CD14-positive monocyte (primary cell): ENCODE measurements around the gene SUCLG2. TPM values are rescaled to one million over a fixed set of nuclear protein-coding genes. Genes with fewer than 3 reads are reported as not detected.

Experiments
- DNase-seq, 3 donors: peaks; one replicate each; pipeline ENCODE4 v3.0.0-alpha.2; 2011 to 2022
- H2AFZ ChIP-seq: 2 replicates; pipeline ENCODE4 v1.6.0; 2012; ENCODE audit warnings: mild to moderate bottlenecking, low read depth, low read length, inconsistent platforms; ENCODE audit not compliant: insufficient read depth, poor library complexity, severe bottlenecking
- H3K27ac ChIP-seq, 2 donors: 1 replicate in 1 of 2; 2 replicates in 1 of 2; pipeline ENCODE4 v1.5.1; 2012 to 2013; ENCODE audit warnings: low read length in 2 of 2, control low read depth in 1 of 2, inconsistent platforms in 1 of 2, low read depth in 1 of 2, mild to moderate bottlenecking in 1 of 2
- H3K27me3 ChIP-seq, 2 donors: one replicate each; pipeline versions ENCODE4 v1.6.0 to v1.6.1; 2011 to 2013; ENCODE audit warnings: low read length in 2 of 2; ENCODE audit not compliant: control insufficient read depth in 2 of 2, insufficient read depth in 2 of 2
- H3K36me3 ChIP-seq, 2 donors: replicated peaks in 1 of 2; 1 replicate in 1 of 2; 2 replicates in 1 of 2; pipeline versions ENCODE4 v1.5.1 to v1.6.1; 2012 to 2013; ENCODE audit warnings: low read length in 2 of 2, control low read depth in 1 of 2, inconsistent platforms in 1 of 2, mild to moderate bottlenecking in 1 of 2; ENCODE audit not compliant: insufficient read depth in 2 of 2, control insufficient read depth in 1 of 2
- H3K4me1 ChIP-seq, 2 donors: 1 replicate in 1 of 2; 2 replicates in 1 of 2; pipeline versions ENCODE4 v1.5.1 to v1.6.1; 2012 to 2013; ENCODE audit warnings: low read length in 2 of 2, control low read depth in 1 of 2, inconsistent platforms in 1 of 2, mild to moderate bottlenecking in 1 of 2, moderate library complexity in 1 of 2; ENCODE audit not compliant: insufficient read depth in 2 of 2, control insufficient read depth in 1 of 2
- H3K4me2 ChIP-seq: replicated peaks from 2 replicates; pipeline ENCODE3; 2012; ENCODE audit warnings: low read length, moderate library complexity, mild to moderate bottlenecking; ENCODE audit not compliant: poor library complexity, severe bottlenecking; ENCODE audit errors: extremely low read depth
- H3K4me3 ChIP-seq, 3 experiments: fragments of 200-600 bp in 1 of 3; sonication (generic) in 1 of 3; replicated peaks in 1 of 3; 1 replicate in 2 of 3; 2 replicates in 1 of 3; pipeline ENCODE4 v1.5.1; 2011 to 2013; ENCODE audit warnings: low read length in 3 of 3, mild to moderate bottlenecking in 3 of 3, control low read depth in 2 of 3, low read depth in 2 of 3, inconsistent platforms in 1 of 3, moderate library complexity in 1 of 3
- H3K79me2 ChIP-seq: 2 replicates; pipeline ENCODE4 v1.6.0; 2012; ENCODE audit warnings: mild to moderate bottlenecking, control low read depth, inconsistent platforms, low read length, moderate library complexity; ENCODE audit not compliant: insufficient read depth
- H3K9ac ChIP-seq: 2 replicates; pipeline ENCODE4 v1.6.0; 2017; ENCODE audit warnings: low read length, mild to moderate bottlenecking; ENCODE audit not compliant: insufficient read depth, poor library complexity, severe bottlenecking
- H3K9me3 ChIP-seq, 2 donors: replicated peaks in 1 of 2; 1 replicate in 1 of 2; 2 replicates in 1 of 2; pipeline versions ENCODE4 v1.5.1 to v1.6.1; 2012 to 2013; ENCODE audit warnings: low read length in 2 of 2, control low read depth in 1 of 2; ENCODE audit not compliant: control insufficient read depth in 1 of 2, insufficient read depth in 1 of 2
- H4K20me1 ChIP-seq: 2 replicates; pipeline ENCODE4 v1.6.0; 2012; ENCODE audit warnings: mild to moderate bottlenecking, low read length, control low read depth, moderate library complexity; ENCODE audit not compliant: insufficient read depth
- H3K27ac Mint-ChIP-seq, 7 donors: one replicate each; pipeline ENCODE4 v1.8.0; 2020; ENCODE audit warnings: mild to moderate bottlenecking in 7 of 7, mixed read lengths in 7 of 7, moderate library complexity in 6 of 7, inconsistent platforms in 2 of 7
- H3K27me3 Mint-ChIP-seq, 3 donors: one replicate each; pipeline ENCODE4 v1.8.0; 2021 to 2022; ENCODE audit warnings: low read depth in 3 of 3, mild to moderate bottlenecking in 3 of 3, mixed read lengths in 3 of 3, moderate library complexity in 3 of 3, inconsistent platforms in 1 of 3
- H3K36me3 Mint-ChIP-seq, 2 donors: one replicate each; pipeline ENCODE4 v1.8.0; 2020; ENCODE audit warnings: mixed read lengths in 2 of 2, inconsistent platforms in 1 of 2, mild to moderate bottlenecking in 1 of 2
- H3K4me1 Mint-ChIP-seq: one replicate; pipeline ENCODE4 v1.8.0; 2020; ENCODE audit warnings: mild to moderate bottlenecking, mixed read lengths
- H3K4me3 Mint-ChIP-seq, 2 donors: one replicate each; pipeline ENCODE4 v1.8.0; 2020; ENCODE audit warnings: mild to moderate bottlenecking in 2 of 2, mixed read lengths in 2 of 2, moderate library complexity in 1 of 2
- H3K9me3 Mint-ChIP-seq, 7 donors: one replicate each; pipeline ENCODE4 v1.8.0; 2020 to 2022; ENCODE audit warnings: mixed read lengths in 7 of 7, mild to moderate bottlenecking in 6 of 7, moderate library complexity in 6 of 7, inconsistent platforms in 2 of 7
- WGBS: methylation state at CpG from one replicate; pipeline ENCODE4 v1.1.5; 2013; ENCODE audit warnings: missing lambda C conversion rate; ENCODE audit not compliant: insufficient coverage; 5-methylcytosine and 5-hydroxymethylcytosine counted together
- intact Hi-C, 2 donors: fragments of 100-400 bp; cut with micrococcal nuclease; formaldehyde crosslinking; loops; one replicate each; pipeline versions ENCODE4 v1.15.0 to v1.15.1; 2023
- polyA plus RNA-seq, 3 donors: library from polyadenylated mRNA; depleted of rRNA in 1 of 3; unstranded in 2 of 3; stranded (reverse) in 1 of 3; fragments of 300-500 nt in 2 of 3; fragments of >200 nt in 1 of 3; fragmentation: Illumina TruSeq in 2 of 3; gene quantifications; 1 replicate in 2 of 3; 2 replicates in 1 of 3; pipeline ENCODE4 v1.2.3, GENCODE V29; 2012 to 2021
- TF ChIP-seq, protein P1 (sequence below): fragments of 200-600 bp; IDR thresholded peaks from one replicate; pipeline ENCODE4 v1.8.0; 2022; ENCODE audit warnings: antibody characterized with exemption, mild to moderate bottlenecking

Gene SUCLG2
- polyA plus RNA-seq, 3 donors: 10.8 to 37.5 (median 32.9) TPM

DNA sequence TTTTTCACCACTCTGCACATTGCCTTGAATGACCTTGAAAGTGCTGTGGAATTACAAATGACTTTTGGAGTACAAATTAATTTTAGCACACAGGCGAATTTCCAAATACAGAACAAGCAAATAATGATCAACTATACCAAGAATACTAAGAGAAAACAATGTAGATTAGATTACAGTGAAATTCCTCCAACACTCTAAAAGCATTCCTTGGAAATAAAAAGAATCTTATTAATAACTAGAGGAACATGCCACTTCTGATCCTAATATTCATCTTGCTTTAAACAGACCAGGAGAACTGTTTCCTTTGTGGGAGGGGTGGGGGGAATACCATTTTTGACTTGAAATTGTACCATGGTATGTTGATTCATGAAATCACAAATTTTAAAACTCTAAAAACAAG lies 167.5 kb downstream of the SUCLG2 start:
- Mint-ChIP-seq H3K36me3 (peaks cover 20 to 21% of the 10 kb centered on the region in 2 donors), H3K9me3 (peaks cover 0 to 6% (median 2%) of the 10 kb centered on the region in 7 donors), H3K27me3 (peaks cover 0 to 1% (median 0%) of the 10 kb centered on the region in 3 donors), H3K4me1 (no peaks in the 10 kb centered on the region), H3K27ac (no peak overlapping the region), H3K4me3 (no peak overlapping the region)
- H2AFZ ChIP-seq: no peak overlapping the region
- no peak for DNase-seq
- intact Hi-C loops: no loop called here
- H3K27ac ChIP-seq: no peak overlapping the region
- H3K9me3 ChIP-seq: no peaks in the 10 kb centered on the region
- WGBS: no CpG with 5 or more reads among the region's 1 CpG
- H3K36me3 ChIP-seq: no peaks in the 10 kb centered on the region
- no peak overlapping the region for H3K4me2 ChIP-seq
- no peak overlapping the region for H3K9ac ChIP-seq
- TF ChIP-seq, protein P1, sequence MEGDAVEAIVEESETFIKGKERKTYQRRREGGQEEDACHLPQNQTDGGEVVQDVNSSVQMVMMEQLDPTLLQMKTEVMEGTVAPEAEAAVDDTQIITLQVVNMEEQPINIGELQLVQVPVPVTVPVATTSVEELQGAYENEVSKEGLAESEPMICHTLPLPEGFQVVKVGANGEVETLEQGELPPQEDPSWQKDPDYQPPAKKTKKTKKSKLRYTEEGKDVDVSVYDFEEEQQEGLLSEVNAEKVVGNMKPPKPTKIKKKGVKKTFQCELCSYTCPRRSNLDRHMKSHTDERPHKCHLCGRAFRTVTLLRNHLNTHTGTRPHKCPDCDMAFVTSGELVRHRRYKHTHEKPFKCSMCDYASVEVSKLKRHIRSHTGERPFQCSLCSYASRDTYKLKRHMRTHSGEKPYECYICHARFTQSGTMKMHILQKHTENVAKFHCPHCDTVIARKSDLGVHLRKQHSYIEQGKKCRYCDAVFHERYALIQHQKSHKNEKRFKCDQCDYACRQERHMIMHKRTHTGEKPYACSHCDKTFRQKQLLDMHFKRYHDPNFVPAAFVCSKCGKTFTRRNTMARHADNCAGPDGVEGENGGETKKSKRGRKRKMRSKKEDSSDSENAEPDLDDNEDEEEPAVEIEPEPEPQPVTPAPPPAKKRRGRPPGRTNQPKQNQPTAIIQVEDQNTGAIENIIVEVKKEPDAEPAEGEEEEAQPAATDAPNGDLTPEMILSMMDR: no peak
- no peaks in the 10 kb centered on the region for H3K27me3 ChIP-seq
- H3K4me1 ChIP-seq: no peaks in the 10 kb centered on the region
- no peak overlapping the region for H3K4me3 ChIP-seq
- no peaks in the 10 kb centered on the region for H4K20me1 ChIP-seq
- no peaks in the 10 kb centered on the region for H3K79me2 ChIP-seq

DNA sequence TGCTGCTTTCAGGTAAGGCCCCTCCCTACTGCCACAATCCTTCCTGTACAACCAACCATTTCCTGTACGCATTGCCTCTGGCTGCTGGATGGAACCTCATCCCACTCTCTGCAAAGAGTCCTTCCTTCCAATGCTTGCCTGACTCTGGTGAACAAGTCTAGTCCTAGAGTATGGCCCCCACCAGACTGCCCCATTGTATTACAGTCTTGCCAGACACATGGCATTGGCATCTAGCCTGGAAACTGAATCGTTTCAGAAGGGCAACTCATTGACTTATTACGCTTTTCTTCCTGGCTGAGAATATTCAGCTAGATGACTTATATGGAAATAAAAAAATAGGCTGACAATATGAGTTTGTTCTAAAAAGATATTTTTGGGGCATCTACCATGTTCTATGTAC lies 170.3 kb downstream of the SUCLG2 start:
- DNase-seq: no peak
- TF ChIP-seq, protein P1: no peak
- Histone ChIP-seq H3K4me2 (no peak overlapping the region), H3K9me3 (no peaks in the 10 kb centered on the region), H4K20me1 (no peaks in the 10 kb centered on the region), H3K36me3 (no peaks in the 10 kb centered on the region), H3K27me3 (no peaks in the 10 kb centered on the region), H3K4me1 (no peaks in the 10 kb centered on the region), H3K79me2 (no peaks in the 10 kb centered on the region), H3K27ac (no peak overlapping the region), H3K4me3 (no peak overlapping the region), H3K9ac (no peak overlapping the region), H2AFZ (no peak overlapping the region)
- no peak overlapping the region for H3K27ac Mint-ChIP-seq
- H3K36me3 Mint-ChIP-seq: peaks cover 13% of the 10 kb centered on the region in 2 donors
- WGBS: 96% methylated on average over 3 of the region's 3 CpGs
- intact Hi-C loops: no loop called here
- peaks cover 0 to 9% (median 3%) of the 10 kb centered on the region in 7 donors for H3K9me3 Mint-ChIP-seq
- no peak overlapping the region for H3K4me3 Mint-ChIP-seq
- H3K27me3 Mint-ChIP-seq: no peaks in the 10 kb centered on the region
- no peaks in the 10 kb centered on the region for H3K4me1 Mint-ChIP-seq
